ENCODE measurements around the gene DLK1. TPM values are rescaled to one million over a fixed set of nuclear protein-coding genes. Genes with fewer than 3 reads are reported as not detected.
A peak's percentile ranks its signal among the peaks of the same experiment; 100 is the strongest.

DLK1 gene
- polyA plus RNA-seq (2013) = 12.9 TPM

- POLR2A ChIA-PET = no interaction called here
- peaks cover 0 to 5% (median 0%) of the 10 kb centered on the region in 5 experiments for H3K9me3 ChIP-seq (ENCODE audit: control extremely low read depth in 1 of 5, control insufficient read depth in 4 of 5, insufficient read depth in 2 of 5, low read depth in 1 of 5, low read length in 4 of 5)
- peaks cover 0 to 25% (median 15%) of the 10 kb centered on the region in 4 experiments for H3K4me1 ChIP-seq (ENCODE audit: control extremely low read depth in 1 of 4, control insufficient read depth in 4 of 4, insufficient read depth in 4 of 4, low read length in 3 of 4)
- DNase-seq = peak in 2 of 3 donors; percentile 38 to 65
- H3K27me3 ChIP-seq (replicated peaks in 2 of 5; ENCODE audit: control insufficient read depth in 4 of 5, insufficient read depth in 5 of 5, low read length in 4 of 5) = peaks cover 0 to 43% (median 12%) of the 10 kb centered on the region in 5 experiments
- no peak within 1 kb of the TSS for H3K27ac ChIP-seq (ENCODE audit: insufficient read depth in 1 of 2, low read depth in 1 of 2, low read length in 2 of 2, poor library complexity in 1 of 2, severe bottlenecking in 2 of 2)
- H3K36me3 ChIP-seq (ENCODE audit: control insufficient read depth in 4 of 4, insufficient read depth in 4 of 4, low read length in 3 of 4) = no peaks in the 10 kb centered on the region
- peak within 1 kb of the TSS in 4 of 7 experiments; percentile 19 to 61 (median 35) for H3K4me3 ChIP-seq (ENCODE audit: control insufficient read depth in 1 of 7, extremely low read depth in 1 of 7, insufficient read depth in 4 of 7, low read depth in 2 of 7, low read length in 6 of 7)
- CTCF ChIA-PET = no interaction called here
- WGBS (ENCODE audit: insufficient coverage) = 3% methylated on average over 44 of the region's 77 CpGs
Measured at GRCh38 chr14:100726550-100727085, at the start of gene DLK1. DLK1 (plus strand) TSS chr14:100726892; CDS start chr14:100727069, 177 bp downstream.

- 35% methylated on average over 5 of the region's 10 CpGs for WGBS (ENCODE audit: insufficient coverage)
- H3K4me1 ChIP-seq (ENCODE audit: control extremely low read depth in 1 of 4, control insufficient read depth in 4 of 4, insufficient read depth in 4 of 4, low read length in 3 of 4) = peaks cover 3 to 87% (median 68%) of the 10 kb centered on the region in 4 experiments
- ChIA-PET CTCF (interaction anchor here (0.8 to 3.2 kb wide), 10 partner anchors 11 to 53 kb away, joined by 3 to 13 read pairs (median 6); no protein-coding TSS in a partner anchor), POLR2A (interaction anchor here (0.6 kb wide), 1 partner anchor 34 kb away, joined by 3 read pairs; no protein-coding TSS in a partner anchor)
- peak overlapping the region in 1 of 2 experiments; percentile 65 for H3K27ac ChIP-seq (ENCODE audit: insufficient read depth in 1 of 2, low read depth in 1 of 2, low read length in 2 of 2, poor library complexity in 1 of 2, severe bottlenecking in 2 of 2)
- DNase-seq = no peak
- H3K27me3 ChIP-seq (replicated peaks in 2 of 5; ENCODE audit: control insufficient read depth in 4 of 5, insufficient read depth in 5 of 5, low read length in 4 of 5) = no peaks in the 10 kb centered on the region
- H3K9me3 ChIP-seq (ENCODE audit: control extremely low read depth in 1 of 5, control insufficient read depth in 4 of 5, insufficient read depth in 2 of 5, low read depth in 1 of 5, low read length in 4 of 5) = no peaks in the 10 kb centered on the region
- no peaks in the 10 kb centered on the region for H3K36me3 ChIP-seq (ENCODE audit: control insufficient read depth in 4 of 4, insufficient read depth in 4 of 4, low read length in 3 of 4)
- peak overlapping the region in 1 of 7 experiments; percentile 22 for H3K4me3 ChIP-seq (ENCODE audit: control insufficient read depth in 1 of 7, extremely low read depth in 1 of 7, insufficient read depth in 4 of 7, low read depth in 2 of 7, low read length in 6 of 7)
Measured at GRCh38 chr14:100677152-100677551, 49.5 kb upstream of the DLK1 start.

- Histone ChIP-seq H3K9me3 (ENCODE audit: control extremely low read depth in 1 of 5, control insufficient read depth in 4 of 5, insufficient read depth in 2 of 5, low read depth in 1 of 5, low read length in 4 of 5) (no peaks in the 10 kb centered on the region), H3K27ac (ENCODE audit: insufficient read depth in 1 of 2, low read depth in 1 of 2, low read length in 2 of 2, poor library complexity in 1 of 2, severe bottlenecking in 2 of 2) (peak overlapping the region in 1 of 2 experiments; percentile 65), H3K27me3 (replicated peaks in 2 of 5; ENCODE audit: control insufficient read depth in 4 of 5, insufficient read depth in 5 of 5, low read length in 4 of 5) (no peaks in the 10 kb centered on the region), H3K36me3 (ENCODE audit: control insufficient read depth in 4 of 4, insufficient read depth in 4 of 4, low read length in 3 of 4) (no peaks in the 10 kb centered on the region), H3K4me1 (ENCODE audit: control extremely low read depth in 1 of 4, control insufficient read depth in 4 of 4, insufficient read depth in 4 of 4, low read length in 3 of 4) (peaks cover 3 to 86% (median 64%) of the 10 kb centered on the region in 4 experiments), H3K4me3 (ENCODE audit: control insufficient read depth in 1 of 7, extremely low read depth in 1 of 7, insufficient read depth in 4 of 7, low read depth in 2 of 7, low read length in 6 of 7) (peak overlapping the region in 3 of 7 experiments; percentile 2 to 22 (median 11))
- DNase-seq = peak; percentile 54 to 81 (median 68)
- WGBS (ENCODE audit: insufficient coverage) = 20% methylated on average over 23 of the region's 29 CpGs
- ChIA-PET POLR2A (interaction anchor here (1.2 kb wide), 1 partner anchor 21 kb away, joined by 4 read pairs; no protein-coding TSS in a partner anchor), CTCF (interaction anchor here (0.8 to 3.2 kb wide), 10 partner anchors 15 to 52 kb away, joined by 3 to 13 read pairs (median 6); no protein-coding TSS in a partner anchor)
Measured at GRCh38 chr14:100677554-100678468, 48.9 kb upstream of the DLK1 start.

- Histone ChIP-seq H3K36me3 (ENCODE audit: control insufficient read depth in 4 of 4, insufficient read depth in 4 of 4, low read length in 3 of 4) (no peaks in the 10 kb centered on the region), H3K27me3 (replicated peaks in 2 of 5; ENCODE audit: control insufficient read depth in 4 of 5, insufficient read depth in 5 of 5, low read length in 4 of 5) (no peaks in the 10 kb centered on the region), H3K4me3 (ENCODE audit: control insufficient read depth in 1 of 7, extremely low read depth in 1 of 7, insufficient read depth in 4 of 7, low read depth in 2 of 7, low read length in 6 of 7) (peak overlapping the region in 1 of 7 experiments; percentile 15), H3K9me3 (ENCODE audit: control extremely low read depth in 1 of 5, control insufficient read depth in 4 of 5, insufficient read depth in 2 of 5, low read depth in 1 of 5, low read length in 4 of 5) (no peaks in the 10 kb centered on the region), H3K27ac (ENCODE audit: insufficient read depth in 1 of 2, low read depth in 1 of 2, low read length in 2 of 2, poor library complexity in 1 of 2, severe bottlenecking in 2 of 2) (peak overlapping the region in 1 of 2 experiments; percentile 6), H3K4me1 (ENCODE audit: control extremely low read depth in 1 of 4, control insufficient read depth in 4 of 4, insufficient read depth in 4 of 4, low read length in 3 of 4) (peaks cover 3 to 80% (median 58%) of the 10 kb centered on the region in 4 experiments)
- no peak for DNase-seq
- POLR2A ChIA-PET = interaction anchor here (0.9 to 1.2 kb wide), 2 partner anchors 20 to 33 kb away, joined by 3 to 4 read pairs; no protein-coding TSS in a partner anchor
- 46% methylated on average over 6 of the region's 7 CpGs for WGBS (ENCODE audit: insufficient coverage)
- CTCF ChIA-PET = interaction anchor here (1.2 to 3.0 kb wide), 3 partner anchors 16 to 23 kb away, joined by 4 to 8 read pairs (median 4); no protein-coding TSS in a partner anchor
Measured at GRCh38 chr14:100678469-100678828, 48.2 kb upstream of the DLK1 start.

GRCh38 chr14:100679153-100679552 is 47.5 kb upstream of the DLK1 start:
- no peak overlapping the region for H3K4me3 ChIP-seq (ENCODE audit: control insufficient read depth in 1 of 7, extremely low read depth in 1 of 7, insufficient read depth in 4 of 7, low read depth in 2 of 7, low read length in 6 of 7)
- CTCF ChIA-PET = interaction anchor here (1.5 kb wide), 1 partner anchor 21 kb away, joined by 4 read pairs; no protein-coding TSS in a partner anchor

GRCh38 chr14:100679707-100680438 is 46.8 kb upstream of the DLK1 start:
- Histone ChIP-seq H3K27me3 (replicated peaks in 2 of 5; ENCODE audit: control insufficient read depth in 4 of 5, insufficient read depth in 5 of 5, low read length in 4 of 5) (no peaks in the 10 kb centered on the region), H3K27ac (ENCODE audit: insufficient read depth in 1 of 2, low read depth in 1 of 2, low read length in 2 of 2, poor library complexity in 1 of 2, severe bottlenecking in 2 of 2) (no peak overlapping the region), H3K4me3 (ENCODE audit: control insufficient read depth in 1 of 7, extremely low read depth in 1 of 7, insufficient read depth in 4 of 7, low read depth in 2 of 7, low read length in 6 of 7) (no peak overlapping the region), H3K4me1 (ENCODE audit: control extremely low read depth in 1 of 4, control insufficient read depth in 4 of 4, insufficient read depth in 4 of 4, low read length in 3 of 4) (peaks cover 7 to 77% (median 62%) of the 10 kb centered on the region in 4 experiments), H3K9me3 (ENCODE audit: control extremely low read depth in 1 of 5, control insufficient read depth in 4 of 5, insufficient read depth in 2 of 5, low read depth in 1 of 5, low read length in 4 of 5) (no peaks in the 10 kb centered on the region), H3K36me3 (ENCODE audit: control insufficient read depth in 4 of 4, insufficient read depth in 4 of 4, low read length in 3 of 4) (no peaks in the 10 kb centered on the region)
- ChIA-PET CTCF (interaction anchor here (0.5 kb wide), 1 partner anchor 643 kb away, joined by 3 read pairs; no protein-coding TSS in a partner anchor), POLR2A (no interaction called here)
- WGBS (ENCODE audit: insufficient coverage) = 90% methylated on average over 16 of the region's 16 CpGs
- no peak for DNase-seq

More at GRCh38 chr14:100679153-100679552, 47.5 kb upstream of the DLK1 start:
- Histone ChIP-seq H3K9me3 (ENCODE audit: control extremely low read depth in 1 of 5, control insufficient read depth in 4 of 5, insufficient read depth in 2 of 5, low read depth in 1 of 5, low read length in 4 of 5) (no peaks in the 10 kb centered on the region), H3K27ac (ENCODE audit: insufficient read depth in 1 of 2, low read depth in 1 of 2, low read length in 2 of 2, poor library complexity in 1 of 2, severe bottlenecking in 2 of 2) (no peak overlapping the region), H3K36me3 (ENCODE audit: control insufficient read depth in 4 of 4, insufficient read depth in 4 of 4, low read length in 3 of 4) (no peaks in the 10 kb centered on the region), H3K27me3 (replicated peaks in 2 of 5; ENCODE audit: control insufficient read depth in 4 of 5, insufficient read depth in 5 of 5, low read length in 4 of 5) (no peaks in the 10 kb centered on the region), H3K4me1 (ENCODE audit: control extremely low read depth in 1 of 4, control insufficient read depth in 4 of 4, insufficient read depth in 4 of 4, low read length in 3 of 4) (peaks cover 7 to 81% (median 62%) of the 10 kb centered on the region in 4 experiments)
- POLR2A ChIA-PET = interaction anchor here (0.6 to 0.9 kb wide), 2 partner anchors 32 to 947 kb away, joined by 3 to 4 read pairs; no protein-coding TSS in a partner anchor
- 100% methylated on average over 5 of the region's 6 CpGs for WGBS (ENCODE audit: insufficient coverage)
- no peak for DNase-seq
